Suprapubic skin (tissue), 2 donors: Measurements from ENCODE around the gene GTPBP6.

ENCODE experiments used
- EP300 ChIP-seq: sonication (generic); formaldehyde crosslinking; IDR thresholded peaks from one replicate; pipeline ENCODE4 v1.6.1; 2017; ENCODE audit warnings: antibody characterized with exemption
- POLR2A ChIP-seq, 2 donors: fragments of 450-650 bp; IDR thresholded peaks; one replicate each; pipeline ENCODE4 v1.6.1; 2017; ENCODE audit warnings: antibody characterized with exemption in 2 of 2, mild to moderate bottlenecking in 2 of 2, moderate library complexity in 2 of 2

DNA sequence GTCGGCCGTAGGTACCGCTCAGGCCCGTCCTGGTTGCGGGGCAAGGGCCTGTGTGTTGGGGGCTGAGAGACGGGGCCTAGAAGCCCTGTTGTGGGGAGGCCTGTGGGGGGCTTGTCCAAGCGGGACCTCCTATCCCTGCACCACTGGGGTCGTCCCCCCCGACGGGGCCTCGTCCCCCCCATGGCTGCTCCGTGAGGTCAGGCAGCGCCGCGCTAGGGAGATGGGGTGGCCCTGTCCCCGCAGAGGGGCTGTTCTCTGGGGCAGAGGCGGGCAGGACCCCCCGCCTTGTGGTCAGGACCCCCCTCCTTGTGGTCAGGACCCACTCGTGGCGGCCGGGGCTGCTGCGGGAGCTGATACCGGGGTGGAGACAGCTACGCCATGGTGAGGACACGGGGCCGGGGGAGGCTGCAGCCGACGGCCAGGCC is 12.1 kb upstream of the GTPBP6 start:
- no peak for TF ChIP-seq POLR2A (IDR thresholded peaks at IDR 0.05)
- no peak for TF ChIP-seq EP300
